ENCODE data around the gene PRCC. TPM values are rescaled to one million over a fixed set of nuclear protein-coding genes. Genes with fewer than 3 reads are reported as not detected.
A peak's percentile ranks its signal among the peaks of the same experiment; 100 is the strongest.

Gene PRCC, protein sequence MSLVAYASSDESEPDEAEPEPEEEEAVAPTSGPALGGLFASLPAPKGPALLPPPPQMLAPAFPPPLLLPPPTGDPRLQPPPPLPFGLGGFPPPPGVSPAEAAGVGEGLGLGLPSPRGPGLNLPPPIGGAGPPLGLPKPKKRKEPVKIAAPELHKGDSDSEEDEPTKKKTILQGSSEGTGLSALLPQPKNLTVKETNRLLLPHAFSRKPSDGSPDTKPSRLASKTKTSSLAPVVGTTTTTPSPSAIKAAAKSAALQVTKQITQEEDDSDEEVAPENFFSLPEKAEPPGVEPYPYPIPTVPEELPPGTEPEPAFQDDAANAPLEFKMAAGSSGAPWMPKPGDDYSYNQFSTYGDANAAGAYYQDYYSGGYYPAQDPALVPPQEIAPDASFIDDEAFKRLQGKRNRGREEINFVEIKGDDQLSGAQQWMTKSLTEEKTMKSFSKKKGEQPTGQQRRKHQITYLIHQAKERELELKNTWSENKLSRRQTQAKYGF
- total RNA-seq (2022) (112 and 131 TPM in 2 replicates), Bru-seq, nascent RNA (percentile 92 among the genes with signal in this experiment), BruChase-seq, experiment 1, labeled RNA remaining after a 6-hour chase (percentile 91 among the genes with signal in this experiment), BruChase-seq, experiment 2, labeled RNA remaining after a 2-hour chase (percentile 93 among the genes with signal in this experiment)
- long read RNA-seq, transcript PRCC-201 (7 exons, 2,105 nt): major isoform, 367 of 420 reads
- long read RNA-seq, partial matches to known transcripts: 23 of 420 reads
- long read RNA-seq, other reads (novel, unspliced or antisense): 30 of 420 reads

DNA sequence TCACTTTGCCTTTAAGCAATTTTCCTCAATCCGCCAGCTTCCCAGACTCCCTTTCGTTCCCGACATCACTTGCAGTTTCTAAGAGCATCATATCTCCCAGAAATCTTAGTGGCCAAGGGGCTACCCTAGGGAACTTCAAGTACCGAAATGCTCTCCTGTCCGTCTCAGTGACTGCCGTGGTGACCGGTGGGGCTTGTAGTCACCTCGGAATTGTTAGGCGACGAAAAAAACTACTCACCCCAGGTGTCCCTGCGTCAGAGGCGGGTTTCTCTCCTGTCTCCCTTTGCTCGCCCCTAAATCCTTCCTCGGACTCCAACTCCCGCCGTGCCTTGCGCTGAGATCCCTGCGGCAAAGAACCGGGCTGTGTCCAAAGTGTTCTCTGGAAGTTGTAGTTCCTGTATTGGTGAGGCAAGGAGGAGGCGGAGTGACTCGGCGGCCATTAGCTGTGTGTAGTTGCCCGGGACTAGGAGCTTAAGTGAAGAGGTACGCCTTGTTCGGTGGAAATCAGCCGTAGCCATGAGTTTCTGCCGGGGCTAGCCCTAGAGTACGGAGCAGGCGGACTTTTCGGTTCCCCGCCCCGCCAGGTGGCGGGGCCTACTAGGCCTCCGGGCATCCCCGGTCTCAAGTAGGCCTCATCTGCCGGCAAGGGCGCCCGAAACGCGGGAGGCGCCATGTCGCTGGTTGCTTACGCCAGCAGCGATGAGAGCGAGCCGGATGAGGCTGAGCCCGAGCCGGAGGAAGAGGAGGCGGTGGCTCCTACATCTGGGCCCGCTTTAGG is at the start of gene PRCC:
PRCC (plus strand) TSS at position 435 of the 778 bp plus-strand sequence; CDS start at position 672, 237 bp downstream.
- no peaks in the 10 kb centered on the region for H3K9me3 Mint-ChIP-seq (ENCODE audit: unreplicated experiment)
- DNase-seq (ENCODE audit: unreplicated experiment): peak; percentile 100
- no peaks in the 10 kb centered on the region for H3K27me3 Mint-ChIP-seq (ENCODE audit: insufficient read depth, unreplicated experiment)
- ChIA-PET CTCF (interaction anchor here (0.7 to 9.4 kb wide), 9 partner anchors 15 to 122 kb away, joined by 3 to 115 read pairs (median 6); partner anchors contain the start of genes HDGF, ISG20L2, METTL25B and MRPL24), POLR2A (interaction anchor here (0.6 to 9.1 kb wide), 27 partner anchors 10 to 485 kb away, joined by 3 to 375 read pairs (median 5); partner anchors contain the start of genes CCT3, HDGF, ISG20L2 and METTL25B)
- H3K4me3 Mint-ChIP-seq (ENCODE audit: unreplicated experiment): no peak within 1 kb of the TSS
- H3K4me1 Mint-ChIP-seq (ENCODE audit: insufficient read depth, unreplicated experiment): peaks cover 36% of the 10 kb centered on the region
- intact Hi-C loops (cut with micrococcal nuclease): loop anchor here (1.0 to 2.0 kb wide), 4 partner anchors 17 to 41 kb away; partner anchors contain the start of gene MRPL24
- H3K36me3 Mint-ChIP-seq (ENCODE audit: insufficient read depth, unreplicated experiment): peaks cover 40% of the 10 kb centered on the region
- BruUV-seq (replicated peaks): TSS peak; percentile 52
- TF ChIP-seq, protein P1, sequence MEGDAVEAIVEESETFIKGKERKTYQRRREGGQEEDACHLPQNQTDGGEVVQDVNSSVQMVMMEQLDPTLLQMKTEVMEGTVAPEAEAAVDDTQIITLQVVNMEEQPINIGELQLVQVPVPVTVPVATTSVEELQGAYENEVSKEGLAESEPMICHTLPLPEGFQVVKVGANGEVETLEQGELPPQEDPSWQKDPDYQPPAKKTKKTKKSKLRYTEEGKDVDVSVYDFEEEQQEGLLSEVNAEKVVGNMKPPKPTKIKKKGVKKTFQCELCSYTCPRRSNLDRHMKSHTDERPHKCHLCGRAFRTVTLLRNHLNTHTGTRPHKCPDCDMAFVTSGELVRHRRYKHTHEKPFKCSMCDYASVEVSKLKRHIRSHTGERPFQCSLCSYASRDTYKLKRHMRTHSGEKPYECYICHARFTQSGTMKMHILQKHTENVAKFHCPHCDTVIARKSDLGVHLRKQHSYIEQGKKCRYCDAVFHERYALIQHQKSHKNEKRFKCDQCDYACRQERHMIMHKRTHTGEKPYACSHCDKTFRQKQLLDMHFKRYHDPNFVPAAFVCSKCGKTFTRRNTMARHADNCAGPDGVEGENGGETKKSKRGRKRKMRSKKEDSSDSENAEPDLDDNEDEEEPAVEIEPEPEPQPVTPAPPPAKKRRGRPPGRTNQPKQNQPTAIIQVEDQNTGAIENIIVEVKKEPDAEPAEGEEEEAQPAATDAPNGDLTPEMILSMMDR (IDR thresholded peaks at IDR 0.05; ENCODE audit: unreplicated experiment): no peak
- H3K27ac Mint-ChIP-seq (ENCODE audit: low read depth, unreplicated experiment): no peak within 1 kb of the TSS

DNA sequence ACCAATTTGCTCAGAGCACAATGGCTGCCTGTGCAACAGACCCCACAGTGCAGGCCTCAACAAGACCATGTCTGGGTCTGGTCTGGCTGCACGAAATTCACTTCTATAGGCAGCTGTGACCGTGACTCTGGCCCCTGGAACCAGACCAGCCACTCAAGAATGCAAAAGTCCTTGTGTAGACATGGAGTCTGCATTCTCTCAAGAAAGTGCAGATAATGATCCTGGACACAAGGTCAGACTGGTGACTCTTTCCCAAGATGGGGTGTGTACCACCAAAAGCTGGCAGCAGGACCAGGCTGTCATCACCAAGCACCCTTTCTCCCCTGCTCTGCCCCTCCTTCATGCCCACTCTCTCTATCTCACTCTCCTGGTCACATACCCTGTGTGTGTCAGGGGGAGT is 46.2 kb upstream of the PRCC start:
- ChIA-PET CTCF (interaction anchor here (0.7 to 39.7 kb wide), 10 partner anchors 23 to 207 kb away, joined by 3 to 2415 read pairs (median 4); partner anchors contain the start of genes CRABP2, HAPLN2, NES and NTRK1), POLR2A (interaction anchor here (0.7 to 1.6 kb wide), 5 partner anchors 13 to 1260 kb away, joined by 3 to 11 read pairs (median 3); no protein-coding TSS in a partner anchor)
- DNase-seq (ENCODE audit: unreplicated experiment): no peak
- BruUV-seq (replicated peaks): no TSS peak
- Mint-ChIP-seq H3K9me3 (ENCODE audit: unreplicated experiment) (no peaks in the 10 kb centered on the region), H3K36me3 (ENCODE audit: insufficient read depth, unreplicated experiment) (no peaks in the 10 kb centered on the region), H3K27ac (ENCODE audit: low read depth, unreplicated experiment) (peak overlapping the region; percentile 54), H3K4me1 (ENCODE audit: insufficient read depth, unreplicated experiment) (peaks cover 11% of the 10 kb centered on the region), H3K27me3 (ENCODE audit: insufficient read depth, unreplicated experiment) (no peaks in the 10 kb centered on the region), H3K4me3 (ENCODE audit: unreplicated experiment) (no peak overlapping the region)
- intact Hi-C loops (cut with micrococcal nuclease): no loop called here
- TF ChIP-seq, protein P1 (IDR thresholded peaks at IDR 0.05; ENCODE audit: unreplicated experiment): no peak

DNA sequence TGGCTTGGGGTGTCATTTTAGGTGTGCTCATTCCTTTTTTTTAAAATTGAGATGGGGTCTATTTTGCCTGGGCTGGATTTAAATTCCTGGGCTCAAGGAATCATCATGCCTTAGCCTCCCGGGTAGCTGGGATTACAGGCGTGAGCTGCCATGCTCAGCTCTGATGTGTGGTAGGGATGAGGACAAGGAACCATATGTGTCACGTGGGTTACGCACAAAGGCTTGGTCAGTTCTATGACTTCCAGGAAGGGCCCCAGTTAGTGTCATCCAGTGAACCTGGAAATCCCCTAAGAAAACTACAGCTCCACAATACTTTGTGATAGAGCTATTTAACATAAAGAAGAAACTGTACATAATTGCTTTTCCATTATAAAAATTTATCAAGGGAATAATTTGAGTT is 45.8 kb upstream of the PRCC start:
- no TSS peak for BruUV-seq (replicated peaks)
- ChIA-PET POLR2A (interaction anchor here (0.8 to 1.2 kb wide), 2 partner anchors 32 to 1260 kb away, joined by 3 to 11 read pairs; no protein-coding TSS in a partner anchor), CTCF (interaction anchor here (0.6 to 39.7 kb wide), 12 partner anchors 23 to 1312 kb away, joined by 3 to 2415 read pairs (median 4); partner anchors contain the start of genes CRABP2, HAPLN2, NES and NTRK1)
- Mint-ChIP-seq H3K4me3 (ENCODE audit: unreplicated experiment) (no peak overlapping the region), H3K27ac (ENCODE audit: low read depth, unreplicated experiment) (peak overlapping the region; percentile 54), H3K4me1 (ENCODE audit: insufficient read depth, unreplicated experiment) (peaks cover 11% of the 10 kb centered on the region), H3K27me3 (ENCODE audit: insufficient read depth, unreplicated experiment) (no peaks in the 10 kb centered on the region), H3K36me3 (ENCODE audit: insufficient read depth, unreplicated experiment) (no peaks in the 10 kb centered on the region), H3K9me3 (ENCODE audit: unreplicated experiment) (no peaks in the 10 kb centered on the region)
- TF ChIP-seq, protein P1 (IDR thresholded peaks at IDR 0.05; ENCODE audit: unreplicated experiment): no peak
- no peak for DNase-seq (ENCODE audit: unreplicated experiment)
- intact Hi-C loops (cut with micrococcal nuclease): no loop called here

Data from MCF 10A (cell line).